Superior temporal gyrus (tissue), 1 donor: ENCODE data around the gene TNNC2.
"Not testable (repeated sequence)": the region's sequence is repeated elsewhere in the genome, so short reads cannot be mapped to it uniquely, and the experiment has no call there.

Source experiments
- DNase-seq: peaks from one replicate; pipeline ENCODE4 v3.0.0-alpha.2; 2016; ENCODE audit errors: extremely low spot score

Gene TNNC2

GRCh38 chr20:45848969-45849582 is 22.0 kb upstream of the TNNC2 start:
- DNase-seq, result no peak

GRCh38 chr20:45848421-45848820 is 21.3 kb upstream of the TNNC2 start:
- DNase-seq, result no peak

GRCh38 chr20:45845452-45845851 is 18.3 kb upstream of the TNNC2 start:
- no peak for DNase-seq

- no peak for DNase-seq
Measured at GRCh38 chr20:45843506-45843905, 16.4 kb upstream of the TNNC2 start.

DNA sequence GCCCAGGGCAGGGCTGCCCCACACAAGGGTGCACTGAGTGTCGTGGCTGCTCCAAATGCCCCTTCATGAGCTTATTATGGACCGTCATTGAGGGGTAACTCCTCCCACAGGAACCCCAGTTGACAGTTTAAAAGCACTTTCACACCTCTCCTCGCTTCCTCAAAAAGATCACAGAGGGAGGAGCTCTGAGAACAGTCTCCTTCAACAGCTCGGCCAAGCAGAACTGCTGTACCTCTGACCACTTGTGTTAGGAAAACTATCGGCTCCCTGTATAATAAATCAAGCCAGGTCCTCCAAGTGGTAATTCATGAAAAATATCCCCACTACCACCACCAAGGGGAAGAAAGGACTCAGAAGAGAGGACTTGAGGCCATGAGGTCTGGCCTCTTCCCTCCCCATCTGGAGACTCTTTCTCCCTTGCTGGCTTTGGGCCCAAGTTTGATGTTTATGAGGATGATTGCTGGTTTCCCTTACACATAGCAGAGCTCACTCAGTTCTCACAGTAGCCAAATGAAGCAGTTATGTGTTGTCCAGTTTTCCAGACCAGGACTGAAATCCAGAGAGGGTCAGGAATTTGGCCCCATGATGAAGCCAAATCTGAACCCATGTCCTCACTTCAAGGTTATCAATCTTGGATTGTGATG is 15.2 kb upstream of the TNNC2 start:
- DNase-seq, result no peak

DNA sequence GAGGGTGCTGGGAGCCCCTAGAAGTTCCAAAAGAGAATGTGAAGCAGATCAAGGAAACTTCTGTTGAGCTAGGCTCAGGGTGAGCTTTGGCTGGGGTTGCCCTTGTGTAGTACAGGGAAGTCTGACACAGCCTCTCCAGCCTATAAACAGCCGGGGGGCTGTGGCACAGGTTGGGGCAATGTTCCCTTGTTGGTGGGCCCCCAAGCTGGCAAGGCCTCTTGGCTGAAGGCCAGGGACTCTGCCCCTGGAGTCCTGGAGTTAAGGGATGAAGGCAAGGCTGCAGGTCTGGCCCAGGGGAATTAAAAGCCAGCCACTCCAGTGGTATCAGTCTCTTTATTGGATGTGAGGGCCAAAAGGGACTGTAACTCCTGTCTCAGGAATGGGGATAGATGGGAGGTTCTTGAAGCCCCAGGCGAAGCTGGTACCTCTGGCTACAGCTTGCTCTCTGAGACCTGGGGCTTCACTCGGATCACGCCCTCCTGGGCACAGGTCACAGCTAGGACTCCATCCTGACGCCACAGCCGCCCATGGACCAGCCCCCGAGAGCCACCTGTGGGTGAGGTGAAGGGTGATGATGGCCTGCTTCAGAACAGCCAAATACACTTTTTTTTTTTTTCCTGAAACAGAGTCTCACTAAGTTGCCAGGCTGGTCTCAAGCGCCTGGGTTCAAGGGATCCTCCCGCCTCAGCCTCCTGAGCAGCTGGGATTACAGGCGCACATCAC is 14.5 kb upstream of the TNNC2 start:
- DNase-seq, result no peak

DNA sequence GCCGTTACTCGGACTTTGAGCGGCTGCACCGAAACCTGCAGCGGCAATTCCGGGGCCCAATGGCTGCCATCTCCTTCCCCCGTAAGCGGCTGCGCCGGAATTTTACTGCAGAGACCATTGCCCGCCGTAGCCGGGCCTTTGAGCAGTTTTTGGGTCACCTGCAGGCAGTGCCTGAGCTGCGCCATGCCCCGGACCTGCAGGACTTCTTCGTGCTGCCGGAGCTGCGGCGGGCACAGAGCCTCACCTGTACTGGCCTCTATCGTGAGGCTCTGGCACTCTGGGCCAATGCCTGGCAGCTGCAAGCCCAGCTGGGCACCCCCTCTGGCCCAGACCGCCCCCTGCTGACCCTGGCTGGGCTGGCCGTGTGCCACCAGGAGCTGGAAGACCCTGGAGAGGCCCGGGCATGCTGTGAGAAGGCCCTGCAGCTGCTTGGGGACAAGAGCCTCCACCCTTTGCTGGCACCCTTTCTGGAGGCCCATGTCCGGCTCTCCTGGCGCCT is 13.6 kb upstream of the TNNC2 start:
- no peak for DNase-seq

DNA sequence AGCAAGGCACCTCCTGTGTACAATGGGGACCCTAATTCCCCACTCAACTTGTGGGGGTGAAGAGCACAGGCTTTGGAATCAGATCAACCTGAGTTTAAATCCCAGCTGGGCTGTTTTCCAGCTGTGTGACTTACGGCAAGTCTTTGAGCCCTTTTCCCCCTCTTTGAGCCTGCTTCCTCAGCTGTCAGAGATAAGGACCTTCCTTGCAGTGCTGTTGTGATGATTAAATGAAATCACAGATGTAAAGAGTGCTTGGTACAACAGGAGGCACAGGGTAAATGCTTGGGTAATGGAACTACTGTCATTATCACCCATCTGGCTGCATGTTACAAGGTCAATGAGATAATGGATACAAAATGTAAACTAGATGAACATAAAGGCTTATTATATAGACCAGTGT is 9.7 kb upstream of the TNNC2 start:
- no peak for DNase-seq

DNA sequence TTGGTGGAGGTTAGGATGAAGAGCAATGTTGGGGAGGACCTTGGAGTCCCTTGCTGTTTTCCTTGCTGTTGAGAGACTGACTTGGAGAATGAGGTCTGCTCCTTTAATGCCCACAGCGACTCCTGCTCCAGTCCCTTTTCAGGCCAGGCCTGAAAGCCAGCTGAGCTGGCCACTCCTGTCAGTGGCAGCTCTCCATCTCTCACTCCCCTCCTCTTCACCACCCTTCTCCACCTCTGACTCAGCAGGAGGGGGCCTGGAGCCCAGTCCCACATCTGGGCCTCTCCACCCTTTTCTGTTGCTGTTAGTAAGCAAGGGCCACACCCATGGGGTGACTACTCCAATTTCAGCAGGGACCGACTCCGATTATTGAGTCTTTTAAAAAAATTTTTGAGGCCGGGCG is 8.7 kb upstream of the TNNC2 start:
- no peak for DNase-seq

DNA sequence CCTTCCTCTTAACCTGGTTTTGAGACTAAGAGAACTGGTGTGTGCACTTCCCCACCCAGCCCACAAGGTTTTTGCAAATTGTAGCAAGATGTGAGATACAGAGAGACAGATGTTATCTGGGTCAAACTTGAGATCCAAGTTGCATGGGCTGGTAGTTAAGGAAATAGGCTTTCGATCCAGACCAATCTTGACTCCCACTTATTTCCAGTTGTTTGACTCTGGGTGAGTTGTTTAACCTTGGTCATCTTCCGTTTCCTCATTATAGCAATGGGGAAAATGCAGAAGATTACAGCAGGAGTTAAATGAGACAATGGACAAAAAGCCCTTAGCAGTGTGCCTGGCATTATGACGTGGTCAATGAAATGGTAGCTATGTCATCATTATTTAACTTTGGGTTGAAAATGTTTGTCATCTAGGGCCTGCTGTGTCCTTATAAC is 8.2 kb upstream of the TNNC2 start:
- no peak for DNase-seq

GRCh38 chr20:45834797-45835161 is 7.7 kb upstream of the TNNC2 start:
- DNase-seq, result no peak

- DNase-seq, result peak; percentile 60
Measured at GRCh38 chr20:45833883-45834796, 7.0 kb upstream of the TNNC2 start.

GRCh38 chr20:45833030-45833882 is 6.1 kb upstream of the TNNC2 start, which contains the start of gene SNX21:
Gene SNX21 (plus strand): TSS chr20:45833799. CDS start chr20:45833920, 121 bp downstream.
- DNase-seq, result peak; percentile 51

GRCh38 chr20:45832619-45833018 is 5.5 kb upstream of the TNNC2 start:
- DNase-seq, result no peak

DNA sequence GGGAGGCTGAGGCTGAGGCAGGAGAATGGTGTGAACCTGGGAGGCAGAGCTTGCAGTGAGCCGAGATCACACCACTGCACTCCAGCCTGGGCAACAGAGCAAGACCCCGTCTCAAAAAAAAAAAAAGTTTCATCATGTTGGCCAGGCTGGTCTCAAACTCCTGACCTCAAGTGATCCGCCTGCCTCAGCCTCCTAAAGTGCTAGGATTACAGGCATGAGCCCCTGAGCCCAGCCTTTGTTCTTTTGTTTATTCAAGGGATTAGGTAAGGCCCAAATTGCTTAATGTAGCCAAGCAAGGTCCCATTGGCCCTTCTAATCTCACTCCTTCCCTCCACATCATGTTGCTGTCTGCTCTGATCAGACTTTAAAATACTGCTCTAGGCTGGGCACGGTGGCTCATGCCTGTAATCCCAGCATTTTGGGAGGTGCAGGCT is 2.6 kb upstream of the TNNC2 start:
- not testable (repeated sequence) for DNase-seq

GRCh38 chr20:45828589-45828988 is 1.5 kb upstream of the TNNC2 start:
- no peak for DNase-seq

DNA sequence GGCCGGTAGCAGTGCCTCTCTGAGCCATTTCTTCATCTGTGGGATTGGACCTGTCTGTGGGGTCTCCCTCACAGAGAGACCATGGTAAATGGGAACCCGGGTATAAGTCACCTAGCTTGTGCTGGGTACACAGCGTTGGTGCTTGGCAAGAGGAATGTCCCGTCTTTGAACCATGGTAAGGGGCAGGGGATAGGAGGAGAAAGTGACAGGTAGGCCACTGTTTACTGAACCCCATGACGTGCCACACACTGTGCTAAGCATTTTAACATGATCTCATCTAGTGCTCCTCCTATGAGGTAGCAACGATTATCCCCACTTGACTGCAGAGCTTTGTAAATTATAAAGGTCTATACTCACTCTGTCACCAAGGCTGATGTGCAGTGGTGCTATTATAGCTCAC is 600 bp upstream of the TNNC2 start:
- no peak for DNase-seq

DNA sequence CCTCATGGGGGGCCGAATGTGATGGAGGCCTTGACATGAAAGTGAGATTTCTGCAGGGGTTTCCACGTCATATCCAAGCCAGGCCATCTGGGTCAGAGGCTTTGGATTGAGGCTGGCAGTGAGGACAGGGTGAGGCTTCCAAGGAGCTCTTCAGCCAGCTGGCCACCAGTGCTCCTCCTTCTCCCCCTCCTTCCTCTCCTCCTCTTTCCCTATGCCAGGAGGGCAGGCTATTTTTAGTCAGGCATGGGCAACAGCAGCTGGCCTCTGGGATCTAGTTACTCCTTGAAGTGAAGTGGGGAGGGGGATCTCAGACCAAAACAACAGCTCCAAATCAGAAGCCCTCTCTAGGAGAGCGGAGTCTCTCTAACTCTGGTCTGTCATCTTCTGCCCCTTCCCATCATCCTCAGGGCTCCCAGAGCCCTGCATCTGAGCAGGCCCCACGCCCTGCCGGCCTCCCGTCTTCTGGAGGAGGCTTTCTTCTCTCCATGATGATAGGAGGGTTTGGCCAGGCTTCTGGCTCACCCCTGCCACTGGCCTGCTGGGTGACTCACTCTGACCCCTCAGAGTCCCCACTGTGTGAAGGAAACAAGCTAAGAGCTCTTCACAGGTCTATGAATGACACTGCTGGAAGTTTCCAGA is 612 bp downstream of the TNNC2 start:
- no peak for DNase-seq

GRCh38 chr20:45823949-45824835 is 2.9 kb downstream of the TNNC2 start:
- no peak for DNase-seq
